ENCODE data around the gene SOX5.

The SOX5 gene

GRCh38 chr12:23671881-23672280, 277.6 kb downstream of the SOX5 start:
- no peak for DNase-seq

- no peak for DNase-seq
Observed at GRCh38 chr12:23670684-23671083, 278.8 kb downstream of the SOX5 start.

GRCh38 chr12:23669691-23670090, 279.8 kb downstream of the SOX5 start:
- DNase-seq = no peak

- no peak for DNase-seq
Observed at GRCh38 chr12:23666866-23667265, 282.6 kb downstream of the SOX5 start.

GRCh38 chr12:23662966-23663365, 286.5 kb downstream of the SOX5 start:
- DNase-seq = no peak

GRCh38 chr12:23659131-23659530, 290.3 kb downstream of the SOX5 start:
- no peak for DNase-seq

- no peak for DNase-seq
Observed at GRCh38 chr12:23657598-23657997, 291.9 kb downstream of the SOX5 start.

GRCh38 chr12:23655884-23656283, 293.6 kb downstream of the SOX5 start:
- DNase-seq = no peak

GRCh38 chr12:23655112-23655511, 294.4 kb downstream of the SOX5 start:
- DNase-seq = no peak

- DNase-seq = no peak
Observed at GRCh38 chr12:23648546-23648945, 300.9 kb downstream of the SOX5 start.

GRCh38 chr12:23640754-23641153, 308.7 kb downstream of the SOX5 start:
- no peak for DNase-seq

GRCh38 chr12:23634344-23634743, 315.1 kb downstream of the SOX5 start:
- DNase-seq = no peak

- DNase-seq = no peak
Observed at GRCh38 chr12:23631786-23632377, 317.6 kb downstream of the SOX5 start.

GRCh38 chr12:23630524-23630923, 318.9 kb downstream of the SOX5 start:
- no peak for DNase-seq

- no peak for DNase-seq
Observed at GRCh38 chr12:23628806-23629205, 320.7 kb downstream of the SOX5 start.

- DNase-seq = no peak
Observed at GRCh38 chr12:23626791-23627190, 322.7 kb downstream of the SOX5 start.

- no peak for DNase-seq
Observed at GRCh38 chr12:23621900-23622299, 327.6 kb downstream of the SOX5 start.

- no peak for DNase-seq
Observed at GRCh38 chr12:23618718-23619117, 330.8 kb downstream of the SOX5 start.

GRCh38 chr12:23617749-23618148, 331.7 kb downstream of the SOX5 start:
- DNase-seq = no peak

- DNase-seq = no peak
Observed at GRCh38 chr12:23614280-23614679, 335.2 kb downstream of the SOX5 start.

- no peak for DNase-seq
Observed at GRCh38 chr12:23611320-23611719, 338.1 kb downstream of the SOX5 start.

GRCh38 chr12:23600919-23601318, 348.6 kb downstream of the SOX5 start:
- no peak for DNase-seq

GRCh38 chr12:23596568-23596967, 352.9 kb downstream of the SOX5 start:
- no peak for DNase-seq

- no peak for DNase-seq
Observed at GRCh38 chr12:23587833-23588559, 361.5 kb downstream of the SOX5 start.

GRCh38 chr12:23585782-23586163, 363.7 kb downstream of the SOX5 start:
- no peak for DNase-seq
